ENCODE data around the gene GRIN2B.

Gene GRIN2B

DNA sequence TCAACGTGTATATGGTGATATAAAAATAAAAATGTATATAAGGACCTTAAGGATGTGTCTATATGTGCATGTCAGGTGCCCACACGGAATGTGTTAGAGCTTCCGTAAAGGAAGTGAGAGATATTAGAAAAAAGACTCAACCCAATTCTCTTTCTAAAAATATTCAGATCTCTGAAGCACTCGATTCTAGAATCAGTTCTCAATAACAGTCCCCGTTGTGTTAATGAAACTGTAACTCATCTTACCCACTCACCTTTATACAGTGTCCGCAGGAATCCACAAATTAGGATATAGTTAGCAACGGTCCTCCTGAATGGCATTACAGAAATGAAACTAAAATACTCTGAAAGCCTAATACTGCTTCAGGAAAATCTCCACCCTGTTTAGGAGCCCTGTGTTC is 29.3 kb downstream of the GRIN2B start:
- Histone ChIP-seq H3K9me3 (no peaks in the 10 kb centered on the region), H3K4me1 (no peaks in the 10 kb centered on the region), H3K36me3 (no peaks in the 10 kb centered on the region), H3K4me3 (ENCODE audit: low read depth, low read length) (no peak overlapping the region), H3K27me3 (no peaks in the 10 kb centered on the region)
- TF ChIP-seq, protein P1, sequence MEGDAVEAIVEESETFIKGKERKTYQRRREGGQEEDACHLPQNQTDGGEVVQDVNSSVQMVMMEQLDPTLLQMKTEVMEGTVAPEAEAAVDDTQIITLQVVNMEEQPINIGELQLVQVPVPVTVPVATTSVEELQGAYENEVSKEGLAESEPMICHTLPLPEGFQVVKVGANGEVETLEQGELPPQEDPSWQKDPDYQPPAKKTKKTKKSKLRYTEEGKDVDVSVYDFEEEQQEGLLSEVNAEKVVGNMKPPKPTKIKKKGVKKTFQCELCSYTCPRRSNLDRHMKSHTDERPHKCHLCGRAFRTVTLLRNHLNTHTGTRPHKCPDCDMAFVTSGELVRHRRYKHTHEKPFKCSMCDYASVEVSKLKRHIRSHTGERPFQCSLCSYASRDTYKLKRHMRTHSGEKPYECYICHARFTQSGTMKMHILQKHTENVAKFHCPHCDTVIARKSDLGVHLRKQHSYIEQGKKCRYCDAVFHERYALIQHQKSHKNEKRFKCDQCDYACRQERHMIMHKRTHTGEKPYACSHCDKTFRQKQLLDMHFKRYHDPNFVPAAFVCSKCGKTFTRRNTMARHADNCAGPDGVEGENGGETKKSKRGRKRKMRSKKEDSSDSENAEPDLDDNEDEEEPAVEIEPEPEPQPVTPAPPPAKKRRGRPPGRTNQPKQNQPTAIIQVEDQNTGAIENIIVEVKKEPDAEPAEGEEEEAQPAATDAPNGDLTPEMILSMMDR (IDR thresholded peaks at IDR 0.05; ENCODE audit: low read depth, low read length), result no peak
- no peak for DNase-seq

DNA sequence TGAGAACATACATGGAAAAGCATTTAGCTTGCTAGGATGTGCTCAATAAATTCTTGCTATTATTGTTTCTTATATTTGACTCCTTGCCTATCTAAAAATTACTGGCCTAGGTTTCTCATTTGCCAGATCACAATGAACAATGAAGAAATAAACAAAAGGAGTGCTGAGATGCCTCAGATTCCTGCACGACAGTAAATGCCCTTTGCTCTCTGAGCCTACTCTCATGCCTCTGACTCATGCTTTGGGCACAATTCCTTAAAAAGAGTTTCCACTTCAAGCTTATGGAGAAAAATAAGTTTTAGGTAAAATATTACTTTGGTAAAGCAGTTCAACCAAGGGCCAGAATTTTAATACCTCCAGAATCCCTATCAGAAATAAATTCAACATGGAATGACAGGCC is 30.9 kb downstream of the GRIN2B start:
- H3K27me3 ChIP-seq, result no peaks in the 10 kb centered on the region
- no peak for DNase-seq

GRCh38 chr12:13948621-13949020 is 32.8 kb downstream of the GRIN2B start:
- no peaks in the 10 kb centered on the region for H3K9me3 ChIP-seq
- H3K4me3 ChIP-seq (ENCODE audit: low read depth, low read length), result no peak overlapping the region
- H3K4me1 ChIP-seq, result no peaks in the 10 kb centered on the region
- H3K27me3 ChIP-seq, result peaks cover 5% of the 10 kb centered on the region; the same call in 1 of the 2 replicates
- DNase-seq, result no peak
- no peaks in the 10 kb centered on the region for H3K36me3 ChIP-seq
- TF ChIP-seq, protein P1 (IDR thresholded peaks at IDR 0.05; ENCODE audit: low read depth, low read length), result no peak

More for the DNA sequence above, 30.9 kb downstream of the GRIN2B start:
- Histone ChIP-seq H3K4me1 (no peaks in the 10 kb centered on the region), H3K4me3 (ENCODE audit: low read depth, low read length) (no peak overlapping the region), H3K36me3 (no peaks in the 10 kb centered on the region), H3K9me3 (no peaks in the 10 kb centered on the region)
- TF ChIP-seq, protein P1 (IDR thresholded peaks at IDR 0.05; ENCODE audit: low read depth, low read length), result no peak

DNA sequence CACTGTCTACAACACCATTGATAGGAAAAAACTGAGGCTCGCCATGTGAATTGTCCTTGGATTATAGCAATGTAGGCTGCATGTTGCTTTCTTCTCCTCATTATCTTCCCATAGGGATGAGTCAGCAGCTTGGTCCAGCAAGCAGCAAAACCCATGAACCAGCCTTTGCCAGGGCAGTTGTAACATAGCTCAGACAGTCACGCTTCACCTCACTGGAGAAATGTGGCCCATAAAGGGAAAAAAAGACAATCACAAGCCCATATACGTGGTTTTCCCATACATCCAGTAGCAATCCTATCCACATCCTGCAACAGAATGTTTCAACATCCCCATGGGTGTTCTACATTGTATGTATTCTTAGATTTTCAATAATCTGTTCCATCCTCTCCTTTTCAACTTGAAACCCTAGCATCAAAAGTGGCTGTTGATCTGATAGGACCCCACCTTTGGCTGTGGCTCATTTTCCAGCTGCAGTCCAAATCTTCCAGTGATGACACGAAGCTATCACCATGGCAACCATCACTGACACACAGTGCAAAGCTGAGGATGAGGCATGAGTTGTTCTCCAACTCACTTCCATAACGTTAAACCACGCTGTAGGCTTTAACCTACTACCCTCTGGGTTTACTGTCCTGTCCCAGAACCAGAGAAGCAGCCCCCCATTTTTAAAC is 34.0 kb downstream of the GRIN2B start:
- H3K27me3 ChIP-seq, result peaks cover 9% of the 10 kb centered on the region; the same call in 1 of the 2 replicates
- TF ChIP-seq, protein P1 (IDR thresholded peaks at IDR 0.05; ENCODE audit: low read depth, low read length), result no peak
- DNase-seq, result no peak

GRCh38 chr12:13945641-13946040 is 35.8 kb downstream of the GRIN2B start:
- DNase-seq, result no peak
- TF ChIP-seq, protein P1 (IDR thresholded peaks at IDR 0.05; ENCODE audit: low read depth, low read length), result no peak
- H3K4me3 ChIP-seq (ENCODE audit: low read depth, low read length), result no peak overlapping the region
- H3K36me3 ChIP-seq, result no peaks in the 10 kb centered on the region
- no peaks in the 10 kb centered on the region for H3K4me1 ChIP-seq
- peaks cover 13% of the 10 kb centered on the region; the same call in 1 of the 2 replicates for H3K27me3 ChIP-seq
- H3K9me3 ChIP-seq, result no peaks in the 10 kb centered on the region

More for the DNA sequence above, 34.0 kb downstream of the GRIN2B start:
- no peaks in the 10 kb centered on the region for H3K36me3 ChIP-seq
- H3K9me3 ChIP-seq, result no peaks in the 10 kb centered on the region
- H3K4me3 ChIP-seq (ENCODE audit: low read depth, low read length), result no peak overlapping the region
- H3K4me1 ChIP-seq, result no peaks in the 10 kb centered on the region

DNA sequence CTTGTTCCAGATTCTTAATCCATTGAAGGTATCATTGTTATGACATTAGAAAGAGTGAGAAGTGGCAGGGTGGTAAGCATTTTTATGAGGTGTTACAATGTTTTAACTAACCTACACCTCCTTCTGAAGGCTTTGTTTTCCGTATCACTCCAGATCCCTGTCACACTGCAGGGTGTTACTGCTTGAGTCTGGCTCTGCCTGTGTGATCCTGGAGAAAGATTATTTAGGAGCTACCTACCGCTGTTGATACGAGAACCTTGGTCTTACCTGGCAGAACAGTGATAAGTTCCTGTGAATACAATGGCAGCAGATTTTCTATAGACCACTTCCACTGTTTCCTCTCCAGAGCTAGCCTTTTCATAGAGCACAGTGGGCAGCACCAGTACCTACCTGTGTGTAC is 36.2 kb downstream of the GRIN2B start:
- Histone ChIP-seq H3K27me3 (peaks cover 13% of the 10 kb centered on the region; the same call in 1 of the 2 replicates), H3K9me3 (no peaks in the 10 kb centered on the region), H3K4me1 (no peaks in the 10 kb centered on the region), H3K36me3 (no peaks in the 10 kb centered on the region), H3K4me3 (ENCODE audit: low read depth, low read length) (no peak overlapping the region)
- TF ChIP-seq, protein P1 (IDR thresholded peaks at IDR 0.05; ENCODE audit: low read depth, low read length), result no peak
- no peak for DNase-seq

All from BE2C (cell line).